Endothelial cell (in vitro differentiated cells): ENCODE data around the gene PLA2G4C. TPM values are rescaled to one million over a fixed set of nuclear protein-coding genes. Genes with fewer than 3 reads are reported as not detected.

Experiments used
- DNase-seq: peaks from one replicate; pipeline ENCODE4 v3.0.0; 2021; ENCODE audit warnings: low spot score
- H3K27ac Mint-ChIP-seq: one replicate; pipeline ENCODE4 v1.8.0; 2021; ENCODE audit warnings: mixed read lengths, inconsistent platforms; ENCODE audit not compliant: unreplicated experiment
- H3K27me3 Mint-ChIP-seq: one replicate; pipeline ENCODE4 v1.8.0; 2021; ENCODE audit warnings: mild to moderate bottlenecking, moderate library complexity, mixed read lengths, inconsistent platforms; ENCODE audit not compliant: unreplicated experiment
- H3K36me3 Mint-ChIP-seq: one replicate; pipeline ENCODE4 v1.8.0; 2021; ENCODE audit warnings: mild to moderate bottlenecking, low read depth, mixed read lengths, inconsistent platforms; ENCODE audit not compliant: unreplicated experiment
- H3K4me1 Mint-ChIP-seq: one replicate; pipeline ENCODE4 v1.8.0; 2021; ENCODE audit warnings: mild to moderate bottlenecking, mixed read lengths, inconsistent platforms; ENCODE audit not compliant: unreplicated experiment
- H3K4me3 Mint-ChIP-seq: one replicate; pipeline ENCODE4 v1.8.0; 2021; ENCODE audit warnings: mild to moderate bottlenecking, mixed read lengths, inconsistent platforms; ENCODE audit not compliant: unreplicated experiment
- H3K9me3 Mint-ChIP-seq: one replicate; pipeline ENCODE4 v1.8.0; 2021; ENCODE audit warnings: mixed read lengths, inconsistent platforms; ENCODE audit not compliant: unreplicated experiment
- total RNA-seq: library from RNA; stranded (reverse); fragmentation: NEBNext Ultra II Directional; extraction: Animal tissue kit (Norgen Biotek cat#: 25700); gene quantifications from one replicate; pipeline ENCODE4 v1.2.1, GENCODE V29; 2021; ENCODE audit not compliant: unreplicated experiment
- TF ChIP-seq, protein P1 (sequence below): fragments of 200-600 bp; sonication (generic); IDR thresholded peaks from one replicate; pipeline ENCODE4 v1.5.0; 2021; ENCODE audit warnings: antibody characterized with exemption; ENCODE audit not compliant: unreplicated experiment

The PLA2G4C gene
- total RNA-seq, 1 donor from 2014 or later, result 1.1 TPM

DNA sequence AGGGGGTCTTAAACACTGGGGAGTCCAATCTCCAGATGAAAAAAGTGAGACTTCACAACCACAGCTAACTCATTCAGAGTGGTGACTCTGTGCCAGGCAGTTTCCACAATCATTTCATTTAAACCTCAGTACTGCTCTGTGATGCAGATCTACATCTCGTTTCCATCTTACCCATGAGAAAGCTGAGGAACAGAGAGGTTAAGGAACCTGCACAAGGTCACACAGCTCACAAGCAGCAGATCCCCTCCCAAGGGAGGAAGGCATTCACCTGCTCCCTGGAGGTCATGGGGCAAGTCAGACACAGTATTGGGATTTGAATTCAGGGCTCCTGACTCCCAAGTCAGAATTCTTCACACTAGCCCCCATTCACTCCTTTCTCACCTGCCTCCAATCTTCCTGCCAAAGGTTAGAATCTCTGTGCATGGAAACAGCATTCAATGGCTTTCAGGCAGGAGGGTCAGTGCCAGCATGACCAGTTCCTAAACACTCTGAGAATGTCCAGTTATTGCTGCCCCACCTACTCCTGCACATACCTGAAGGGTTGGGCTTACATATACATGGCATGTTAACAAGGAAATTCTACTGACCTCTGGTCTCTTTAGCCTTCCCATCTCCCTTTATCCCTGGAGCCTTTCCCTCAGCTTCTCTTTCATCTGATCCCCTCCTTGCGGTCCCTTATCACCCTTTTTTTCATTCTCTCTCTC, 68.6 kb downstream of the PLA2G4C start:
- Mint-ChIP-seq H3K4me1 (peaks cover 7% of the 10 kb centered on the region), H3K4me3 (no peak overlapping the region), H3K27ac (no peak overlapping the region), H3K27me3 (no peaks in the 10 kb centered on the region), H3K36me3 (peaks cover 4% of the 10 kb centered on the region), H3K9me3 (peaks cover 4% of the 10 kb centered on the region)
- DNase-seq, result no peak
- TF ChIP-seq, protein P1, sequence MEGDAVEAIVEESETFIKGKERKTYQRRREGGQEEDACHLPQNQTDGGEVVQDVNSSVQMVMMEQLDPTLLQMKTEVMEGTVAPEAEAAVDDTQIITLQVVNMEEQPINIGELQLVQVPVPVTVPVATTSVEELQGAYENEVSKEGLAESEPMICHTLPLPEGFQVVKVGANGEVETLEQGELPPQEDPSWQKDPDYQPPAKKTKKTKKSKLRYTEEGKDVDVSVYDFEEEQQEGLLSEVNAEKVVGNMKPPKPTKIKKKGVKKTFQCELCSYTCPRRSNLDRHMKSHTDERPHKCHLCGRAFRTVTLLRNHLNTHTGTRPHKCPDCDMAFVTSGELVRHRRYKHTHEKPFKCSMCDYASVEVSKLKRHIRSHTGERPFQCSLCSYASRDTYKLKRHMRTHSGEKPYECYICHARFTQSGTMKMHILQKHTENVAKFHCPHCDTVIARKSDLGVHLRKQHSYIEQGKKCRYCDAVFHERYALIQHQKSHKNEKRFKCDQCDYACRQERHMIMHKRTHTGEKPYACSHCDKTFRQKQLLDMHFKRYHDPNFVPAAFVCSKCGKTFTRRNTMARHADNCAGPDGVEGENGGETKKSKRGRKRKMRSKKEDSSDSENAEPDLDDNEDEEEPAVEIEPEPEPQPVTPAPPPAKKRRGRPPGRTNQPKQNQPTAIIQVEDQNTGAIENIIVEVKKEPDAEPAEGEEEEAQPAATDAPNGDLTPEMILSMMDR, result no peak

DNA sequence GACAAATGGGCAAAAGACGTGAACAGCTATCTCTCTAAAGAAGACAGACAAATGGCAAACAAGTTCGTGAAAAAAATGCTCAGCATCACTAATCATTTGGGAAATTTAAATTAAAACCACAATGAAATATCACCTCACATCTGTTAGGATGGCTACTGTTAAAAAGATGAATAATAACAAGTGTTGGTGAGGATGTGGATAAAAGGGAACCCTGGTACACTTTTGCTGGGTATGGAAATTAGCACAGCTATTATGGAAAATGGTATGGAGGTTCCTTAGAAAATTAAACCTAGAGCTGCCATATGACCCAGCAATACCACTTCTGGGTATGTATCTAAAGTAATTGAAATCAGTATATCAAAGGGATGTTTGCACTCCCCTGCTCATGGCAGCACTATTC, 73.9 kb downstream of the PLA2G4C start:
- H3K27ac Mint-ChIP-seq, result no peak overlapping the region
- H3K36me3 Mint-ChIP-seq, result no peaks in the 10 kb centered on the region
- no peak overlapping the region for H3K4me3 Mint-ChIP-seq
- H3K4me1 Mint-ChIP-seq, result no peaks in the 10 kb centered on the region
- H3K9me3 Mint-ChIP-seq, result peaks cover 5% of the 10 kb centered on the region
- H3K27me3 Mint-ChIP-seq, result peaks cover 3% of the 10 kb centered on the region
- DNase-seq, result no peak
- TF ChIP-seq, protein P1, result no peak

DNA sequence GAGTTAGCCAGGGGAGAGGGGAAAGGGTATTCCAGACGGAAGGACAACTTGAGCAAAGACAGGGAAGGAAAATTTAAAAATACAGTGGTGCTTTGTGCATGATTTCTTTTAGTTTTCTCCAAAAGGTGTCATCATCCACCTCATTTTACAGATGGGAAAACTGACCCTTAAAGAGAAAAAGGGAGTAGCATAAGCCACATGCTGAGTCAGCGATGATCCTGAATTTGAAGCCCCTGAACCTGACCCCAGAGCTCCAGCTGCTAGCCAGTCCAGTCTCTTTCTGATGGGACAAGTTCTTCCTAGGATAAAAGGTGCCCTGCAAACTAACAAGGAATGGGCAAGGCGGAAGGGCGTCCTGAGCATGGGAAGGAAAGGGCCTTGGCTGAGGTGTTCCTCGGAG, 77.0 kb downstream of the PLA2G4C start:
- no peak for DNase-seq

DNA sequence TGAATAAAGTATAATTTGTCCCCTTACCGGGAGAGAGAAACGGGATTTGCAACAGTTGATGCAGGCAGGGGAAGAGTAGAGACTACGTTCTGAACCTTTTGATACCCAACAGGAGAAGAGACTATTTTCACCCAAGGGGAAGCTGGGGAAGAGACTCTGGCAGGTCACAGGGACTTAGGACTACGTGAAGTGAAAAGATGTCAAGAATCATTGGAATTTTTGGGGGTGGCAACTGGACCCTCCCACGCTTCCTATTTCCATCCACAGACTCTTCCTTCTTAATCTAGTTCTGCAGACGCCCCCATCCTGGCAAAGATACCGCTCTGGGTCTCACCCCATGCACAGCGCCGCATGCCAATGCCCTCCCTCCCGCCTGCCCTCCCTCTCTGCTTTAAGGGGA, 80.5 kb downstream of the PLA2G4C start:
- Mint-ChIP-seq H3K9me3 (no peaks in the 10 kb centered on the region), H3K27me3 (peaks cover 4% of the 10 kb centered on the region), H3K4me1 (peaks cover 5% of the 10 kb centered on the region), H3K27ac (no peak overlapping the region), H3K4me3 (no peak overlapping the region), H3K36me3 (no peaks in the 10 kb centered on the region)
- TF ChIP-seq, protein P1, result no peak
- no peak for DNase-seq

More for the DNA sequence above, 77.0 kb downstream of the PLA2G4C start:
- no peaks in the 10 kb centered on the region for H3K36me3 Mint-ChIP-seq
- TF ChIP-seq, protein P1, result no peak
- H3K9me3 Mint-ChIP-seq, result peaks cover 5% of the 10 kb centered on the region
- H3K27me3 Mint-ChIP-seq, result peaks cover 3% of the 10 kb centered on the region
- H3K4me1 Mint-ChIP-seq, result peaks cover 5% of the 10 kb centered on the region
- H3K27ac Mint-ChIP-seq, result no peak overlapping the region
- H3K4me3 Mint-ChIP-seq, result no peak overlapping the region

DNA sequence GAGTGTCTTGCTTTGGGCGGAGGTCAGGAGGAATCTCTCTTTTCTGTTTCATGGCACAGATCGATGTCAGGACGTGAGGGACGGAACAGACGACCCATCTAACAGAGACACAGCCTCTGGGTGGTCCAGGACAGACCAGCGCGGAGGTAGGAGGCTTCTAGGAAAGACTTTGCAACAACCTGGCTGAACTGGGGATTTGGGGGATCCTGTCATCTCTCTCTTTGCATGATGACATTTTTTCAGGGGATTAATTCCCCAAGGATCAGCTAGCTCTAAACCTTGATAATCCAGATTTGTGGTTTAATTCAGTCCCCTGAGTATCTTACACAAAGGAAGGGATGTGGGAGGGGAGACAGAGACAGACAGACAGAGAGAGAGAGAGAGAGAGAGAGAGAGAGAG, 81.2 kb downstream of the PLA2G4C start:
- Mint-ChIP-seq H3K4me3 (no peak overlapping the region), H3K36me3 (no peaks in the 10 kb centered on the region), H3K9me3 (no peaks in the 10 kb centered on the region), H3K4me1 (peaks cover 5% of the 10 kb centered on the region), H3K27me3 (peaks cover 4% of the 10 kb centered on the region), H3K27ac (no peak overlapping the region)
- no peak for DNase-seq
- TF ChIP-seq, protein P1, result no peak
